Stomach (tissue), 9 donors: ENCODE measurements around the gene SUPT3H. TPM values are rescaled to one million over a fixed set of nuclear protein-coding genes. Genes with fewer than 3 reads are reported as not detected.

Experiments
- DNase-seq, 2 donors: peaks; one replicate each; pipeline versions ENCODE4 v3.0.0 to v3.0.0-alpha.2; 2013 to 2019
- H3K27ac ChIP-seq, 5 donors: fragments of 200-600 bp in 4 of 5; sonication (generic) in 4 of 5; one replicate each; pipeline ENCODE4 v1.5.1; 2013 to 2019; ENCODE audit warnings: mild to moderate bottlenecking in 1 of 5, moderate library complexity in 1 of 5
- H3K27me3 ChIP-seq, 3 donors: fragments of 200-600 bp; sonication (generic); one replicate each; pipeline ENCODE4 v1.5.1; 2017 to 2019; ENCODE audit warnings: mixed run types in 1 of 3
- H3K36me3 ChIP-seq, 4 donors: fragments of 200-600 bp; sonication (generic); 1 replicate in 3 of 4; 2 replicates in 1 of 4; pipeline ENCODE4 v1.5.1; 2016 to 2019
- H3K4me1 ChIP-seq, 4 donors: fragments of 200-600 bp; sonication (generic); one replicate each; pipeline ENCODE4 v1.5.1; 2016 to 2019
- H3K4me3 ChIP-seq, 4 donors: fragments of 200-600 bp; sonication (generic) in 3 of 4; one replicate each; pipeline ENCODE4 v1.5.1; 2016 to 2019; ENCODE audit warnings: mild to moderate bottlenecking in 1 of 4
- H3K9me3 ChIP-seq, 4 donors: fragments of 200-600 bp; sonication (generic); one replicate each; pipeline ENCODE4 v1.5.1; 2016 to 2019
- CTCF ChIP-seq, 7 experiments: fragments of 450-650 bp in 4 of 7; fragments of 200-600 bp in 3 of 7; sonication (generic) in 3 of 7; IDR thresholded peaks; one replicate each; pipeline ENCODE4 v1.5.1; 2016 to 2019; ENCODE audit warnings: antibody characterized with exemption in 7 of 7, control low read depth in 2 of 7, mild to moderate bottlenecking in 1 of 7
- EP300 ChIP-seq: sonication (generic); formaldehyde crosslinking; IDR thresholded peaks from one replicate; pipeline ENCODE4 v1.6.1; 2017; ENCODE audit warnings: antibody characterized with exemption
- POLR2A ChIP-seq, 4 donors: fragments of 450-650 bp; IDR thresholded peaks; one replicate each; pipeline ENCODE4 v1.6.1; 2016; ENCODE audit warnings: antibody characterized with exemption in 4 of 4, control low read depth in 2 of 4, mild to moderate bottlenecking in 1 of 4, moderate library complexity in 1 of 4
- POLR2AphosphoS5 ChIP-seq, 3 donors: sonication (generic); formaldehyde crosslinking; IDR thresholded peaks; one replicate each; pipeline ENCODE4 v1.6.1; 2016; ENCODE audit warnings: antibody characterized with exemption in 3 of 3
- WGBS, 5 donors: extraction: QIAGEN DNeasy Blood & Tissue Kit in 3 of 5; methylation state at CpG; one replicate each; pipeline versions ENCODE4 v1.1.5 to v1.1.7; 2013 to 2018; 5-methylcytosine and 5-hydroxymethylcytosine counted together
- intact Hi-C: fragments of 100-400 bp; cut with DNase I; formaldehyde crosslinking; loops from one replicate; pipeline ENCODE4 v1.15.1; 2023; ENCODE audit warnings: low total_unique reads
- polyA plus RNA-seq, 3 donors: library from polyadenylated mRNA; stranded (reverse); fragments of 200-250 nt; gene quantifications; one replicate each; pipeline ENCODE4 v1.2.3, GENCODE V29; 2013
- total RNA-seq, 5 donors: library from RNA; depleted of rRNA; stranded (reverse); fragments of >200 nt; gene quantifications; one replicate each; pipeline versions ENCODE4 v1.1.0 to v1.2.3, GENCODE V29; 2014 to 2016
- donor health status: healthy with polysubstance abuse.
- donor health status: Bipolar disorder and iron deficiency.
- donor health status: healthy.

Gene SUPT3H
- total and polyA plus RNA-seq, 8 donors = 0.29 to 16.2 (median 4.0) TPM; not detected in 1

GRCh38 chr6:45275358-45275757, 102.4 kb downstream of the SUPT3H start:
- DNase-seq = no peak
- WGBS, 5 donors = 92 to 97% (median 95%) methylated on average over 1 of the region's 1 CpG
- Histone ChIP-seq H3K36me3 (no peaks in the 10 kb centered on the region), H3K4me3 (no peak overlapping the region), H3K27me3 (no peaks in the 10 kb centered on the region), H3K4me1 (no peaks in the 10 kb centered on the region), H3K27ac (no peak overlapping the region), H3K9me3 (no peaks in the 10 kb centered on the region)
- intact Hi-C loops = no loop called here
- no peak for TF ChIP-seq POLR2AphosphoS5 (IDR thresholded peaks at IDR 0.05)
- TF ChIP-seq CTCF (IDR thresholded peaks at IDR 0.05) = no peak
- TF ChIP-seq POLR2A (IDR thresholded peaks at IDR 0.05) = no peak
- no peak for TF ChIP-seq EP300

- H3K4me1 ChIP-seq = no peaks in the 10 kb centered on the region
- no peak overlapping the region for H3K4me3 ChIP-seq
- intact Hi-C loops = no loop called here
- 78 to 96% (median 85%) methylated on average over 2 of the region's 2 CpGs for WGBS, 5 donors
- no peaks in the 10 kb centered on the region for H3K27me3 ChIP-seq
- H3K36me3 ChIP-seq = no peaks in the 10 kb centered on the region
- H3K27ac ChIP-seq = no peak overlapping the region
- no peak for TF ChIP-seq CTCF (IDR thresholded peaks at IDR 0.05)
- no peak for DNase-seq
- H3K9me3 ChIP-seq = no peaks in the 10 kb centered on the region
Measured at GRCh38 chr6:45272626-45273025, 105.1 kb downstream of the SUPT3H start.

GRCh38 chr6:45265246-45265645, 112.5 kb downstream of the SUPT3H start:
- Histone ChIP-seq H3K4me1 (no peaks in the 10 kb centered on the region), H3K27ac (no peak overlapping the region), H3K4me3 (no peak overlapping the region), H3K36me3 (no peaks in the 10 kb centered on the region), H3K27me3 (no peaks in the 10 kb centered on the region), H3K9me3 (no peaks in the 10 kb centered on the region)
- DNase-seq = peak in 1 of 2 donors; percentile 6
- intact Hi-C loops = no loop called here
- 20 to 63% (median 44%) methylated on average over 2 of the region's 2 CpGs for WGBS, 5 donors
- TF ChIP-seq POLR2AphosphoS5 (IDR thresholded peaks at IDR 0.05) = no peak
- TF ChIP-seq EP300 = no peak
- no peak for TF ChIP-seq POLR2A (IDR thresholded peaks at IDR 0.05)
- TF ChIP-seq CTCF (IDR thresholded peaks at IDR 0.05) = no peak

- 77 to 83% (median 77%) methylated on average over 3 of the region's 3 CpGs for WGBS, 5 donors
- no peak for DNase-seq
- H3K36me3 ChIP-seq = no peaks in the 10 kb centered on the region
Measured at GRCh38 chr6:45260696-45261095, 117.0 kb downstream of the SUPT3H start.

More at GRCh38 chr6:45260696-45261095, 117.0 kb downstream of the SUPT3H start:
- Histone ChIP-seq H3K4me3 (no peak overlapping the region), H3K4me1 (no peaks in the 10 kb centered on the region), H3K9me3 (no peaks in the 10 kb centered on the region), H3K27ac (no peak overlapping the region), H3K27me3 (no peaks in the 10 kb centered on the region)
- TF ChIP-seq POLR2AphosphoS5 (IDR thresholded peaks at IDR 0.05) = no peak
- TF ChIP-seq EP300 = no peak
- TF ChIP-seq POLR2A (IDR thresholded peaks at IDR 0.05) = no peak
- no peak for TF ChIP-seq CTCF (IDR thresholded peaks at IDR 0.05)
- intact Hi-C loops = no loop called here
